ENCODE measurements around the gene SF3A1. TPM values are rescaled to one million over a fixed set of nuclear protein-coding genes. Genes with fewer than 3 reads are reported as not detected.

Gene SF3A1
- total and polyA plus RNA-seq, 2 donors (not counting 3 experiments of a cell fraction or from before 2014, with no cell fraction given), result 60.2 to 187 TPM

- ChIA-PET POLR2A (no interaction called here), CTCF (interaction anchor here (3.8 kb wide), 1 partner anchor 13 kb away, joined by 32 read pairs; the partner anchor contains the start of gene RNF215)
- H3K27ac ChIP-seq (ENCODE audit: insufficient read depth, low read depth, low read length), result no peak overlapping the region
- TF ChIP-seq GATA2 (IDR thresholded peaks at IDR 0.05; ENCODE audit: insufficient read depth, insufficient read length, low read depth, low read length) (no peak), POLR2A (IDR thresholded peaks at IDR 0.05; ENCODE audit: low read depth, low read length) (no peak), JUN (IDR thresholded peaks at IDR 0.05; ENCODE audit: borderline replicate concordance, insufficient read depth, insufficient read length, low read depth) (no peak), MAX (IDR thresholded peaks at IDR 0.05; ENCODE audit: insufficient read depth, insufficient read length) (no peak), POLR2AphosphoS5 (IDR thresholded peaks at IDR 0.05; ENCODE audit: insufficient read depth, low read depth, low read length) (no peak), CTCF (IDR thresholded peaks at IDR 0.05; ENCODE audit: extremely low read depth in 1 of 2, insufficient read depth in 1 of 2, low read depth in 1 of 2, low read length in 2 of 2) (no peak), MYC (IDR thresholded peaks at IDR 0.05; ENCODE audit: low read depth, low read length) (no peak), EZH2 (IDR thresholded peaks at IDR 0.05; ENCODE audit: borderline replicate concordance, low read depth, low read length, severe bottlenecking) (no peak), FOS (IDR thresholded peaks at IDR 0.05; ENCODE audit: borderline replicate concordance, insufficient read depth, low read length) (no peak)
- H3K4me3 ChIP-seq (replicated peaks in 1 of 3; ENCODE audit: insufficient read depth in 1 of 3, low read depth in 1 of 3, low read length in 3 of 3), result no peak overlapping the region
- peaks cover 46% of the 10 kb centered on the region for H3K79me2 ChIP-seq (ENCODE audit: control insufficient read depth, insufficient read depth, low read length)
- H3K27me3 ChIP-seq (ENCODE audit: control insufficient read depth in 2 of 2, insufficient read depth in 2 of 2, low read length in 2 of 2), result no peaks in the 10 kb centered on the region
- FAIRE-seq, result no peak
- no peak for DNase-seq (ENCODE audit: low read depth, low spot score)
- no peaks in the 10 kb centered on the region for H4K20me1 ChIP-seq (replicated peaks; ENCODE audit: control insufficient read depth, extremely low read depth, insufficient read depth, low read length)
- dilution Hi-C loops (cut with MboI; ENCODE audit: extremely low pct_ligation_motif_present, low sequenced_read_pairs) (no loop called here), intact Hi-C loops (cut with micrococcal nuclease) (no loop called here)
- no peaks in the 10 kb centered on the region for H3K9me3 ChIP-seq (replicated peaks; ENCODE audit: control insufficient read depth, insufficient read depth, low read length)
- no TSS peak for BruUV-seq (replicated peaks)
- H3K4me2 ChIP-seq (ENCODE audit: insufficient read depth, low read length), result no peak overlapping the region
- H2AFZ ChIP-seq (ENCODE audit: low read depth, low read length), result no peak overlapping the region
- no peaks in the 10 kb centered on the region for H3K9me1 ChIP-seq (replicated peaks; ENCODE audit: control insufficient read depth, extremely low read depth, insufficient read depth, low read length)
- peaks cover 0 to 11% of the 10 kb centered on the region in 2 experiments for H3K36me3 ChIP-seq (ENCODE audit: control insufficient read depth in 2 of 2, extremely low read depth in 1 of 2, insufficient read depth in 2 of 2, low read length in 2 of 2)
- H3K9ac ChIP-seq (replicated peaks; ENCODE audit: extremely low read depth, insufficient read depth, low read length), result no peak overlapping the region
- H3K4me1 ChIP-seq (ENCODE audit: control insufficient read depth, extremely low read depth, insufficient read depth, low read length), result peaks cover 16% of the 10 kb centered on the region
These were observed 43.0 kb upstream of the SF3A1 start for GRCh38 chr22:30399718-30400117.
